Activated B cell treated with CpG ODN at 0.5 μM for 24 hours (primary cell): ENCODE results near the gene SLC13A4. TPM values are rescaled to one million over a fixed set of nuclear protein-coding genes. Genes with fewer than 3 reads are reported as not detected.

Source experiments
- ATAC-seq: fragments of 200-7000 bp; cut with Tn5 transposase; one replicate; pipeline ENCODE4 v1.10.0; 2021; ENCODE audit warnings: low read depth, mild to moderate bottlenecking, moderate library complexity
- CTCF ChIA-PET: fragments of 350-600 bp; sonication (Branson Sonifier 250); formaldehyde crosslinking; loops from one replicate; lab custom pipeline; 2021; ENCODE audit warnings: antibody characterized with exemption; lab: Charles Lee
- POLR2A ChIA-PET: fragments of 350-600 bp; sonication (Branson Sonifier 250); formaldehyde crosslinking; loops from one replicate; lab custom pipeline; 2021; ENCODE audit warnings: antibody characterized with exemption; lab: Charles Lee
- DNase-seq: peaks from one replicate; pipeline ENCODE4 v3.0.0; 2022
- H3K27ac Mint-ChIP-seq: one replicate; pipeline ENCODE4 v1.8.0; 2020; ENCODE audit warnings: mixed read lengths
- H3K27me3 Mint-ChIP-seq: one replicate; pipeline ENCODE4 v1.8.0; 2021; ENCODE audit warnings: mixed read lengths
- H3K36me3 Mint-ChIP-seq: one replicate; pipeline ENCODE4 v1.8.0; 2021; ENCODE audit warnings: low read depth, mixed read lengths
- H3K4me1 Mint-ChIP-seq: one replicate; pipeline ENCODE4 v1.8.0; 2021; ENCODE audit warnings: mixed read lengths
- H3K4me3 Mint-ChIP-seq: one replicate; pipeline ENCODE4 v1.8.0; 2020; ENCODE audit warnings: mild to moderate bottlenecking, mixed read lengths
- H3K9me3 Mint-ChIP-seq: one replicate; pipeline ENCODE4 v1.8.0; 2020; ENCODE audit warnings: mixed read lengths
- intact Hi-C: fragments of 100-400 bp; cut with micrococcal nuclease; formaldehyde crosslinking; loops from one replicate; pipeline ENCODE4 v1.15.1; 2024
- total RNA-seq: library from RNA; stranded (reverse); gene quantifications from 2 replicates; pipeline ENCODE4 v1.2.3, GENCODE V29; 2022
- TF ChIP-seq, protein P1 (sequence below): fragments of 200-600 bp; IDR thresholded peaks from one replicate; pipeline ENCODE4 v1.8.0; 2022; ENCODE audit warnings: antibody characterized with exemption, mild to moderate bottlenecking

SLC13A4 gene
- total RNA-seq, 1 donor from 2014 or later: not detected

DNA sequence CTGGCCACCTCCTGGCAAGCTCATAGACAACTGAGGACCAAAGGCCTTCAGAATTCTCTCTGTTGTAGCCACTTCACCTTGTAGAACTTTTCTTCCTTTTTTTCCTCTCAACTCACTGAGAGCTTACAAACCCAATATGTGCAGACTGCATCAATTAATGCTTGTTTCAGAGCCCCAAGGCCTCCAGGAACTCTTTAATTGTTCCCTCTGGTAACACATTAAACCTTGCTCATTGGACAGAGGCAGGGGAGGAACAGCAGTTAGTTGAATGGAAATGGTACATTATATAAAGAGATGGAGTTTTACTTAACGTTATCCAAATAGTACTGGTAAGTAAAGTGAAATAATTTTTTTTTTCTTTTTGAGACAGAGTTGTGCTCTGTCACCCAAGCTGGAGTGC lies 40.5 kb downstream of the SLC13A4 start:
- TF ChIP-seq, protein P1, sequence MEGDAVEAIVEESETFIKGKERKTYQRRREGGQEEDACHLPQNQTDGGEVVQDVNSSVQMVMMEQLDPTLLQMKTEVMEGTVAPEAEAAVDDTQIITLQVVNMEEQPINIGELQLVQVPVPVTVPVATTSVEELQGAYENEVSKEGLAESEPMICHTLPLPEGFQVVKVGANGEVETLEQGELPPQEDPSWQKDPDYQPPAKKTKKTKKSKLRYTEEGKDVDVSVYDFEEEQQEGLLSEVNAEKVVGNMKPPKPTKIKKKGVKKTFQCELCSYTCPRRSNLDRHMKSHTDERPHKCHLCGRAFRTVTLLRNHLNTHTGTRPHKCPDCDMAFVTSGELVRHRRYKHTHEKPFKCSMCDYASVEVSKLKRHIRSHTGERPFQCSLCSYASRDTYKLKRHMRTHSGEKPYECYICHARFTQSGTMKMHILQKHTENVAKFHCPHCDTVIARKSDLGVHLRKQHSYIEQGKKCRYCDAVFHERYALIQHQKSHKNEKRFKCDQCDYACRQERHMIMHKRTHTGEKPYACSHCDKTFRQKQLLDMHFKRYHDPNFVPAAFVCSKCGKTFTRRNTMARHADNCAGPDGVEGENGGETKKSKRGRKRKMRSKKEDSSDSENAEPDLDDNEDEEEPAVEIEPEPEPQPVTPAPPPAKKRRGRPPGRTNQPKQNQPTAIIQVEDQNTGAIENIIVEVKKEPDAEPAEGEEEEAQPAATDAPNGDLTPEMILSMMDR: no peak
- ChIA-PET CTCF (interaction anchor here (1.5 kb wide), 1 partner anchor 15 kb away, joined by 4 read pairs; no protein-coding TSS in a partner anchor), POLR2A (no interaction called here)
- Mint-ChIP-seq H3K27me3 (no peaks in the 10 kb centered on the region), H3K9me3 (no peaks in the 10 kb centered on the region), H3K4me1 (peaks cover 4% of the 10 kb centered on the region), H3K4me3 (no peak overlapping the region), H3K36me3 (peaks cover 23% of the 10 kb centered on the region), H3K27ac (no peak overlapping the region)
- DNase-seq: no peak
- no peak for ATAC-seq
- intact Hi-C loops: no loop called here

- TF ChIP-seq, protein P1: no peak
- H3K9me3 Mint-ChIP-seq: no peaks in the 10 kb centered on the region
- ATAC-seq (no peak), DNase-seq (no peak)
- CTCF ChIA-PET: no interaction called here
- H3K4me1 Mint-ChIP-seq: peaks cover 14% of the 10 kb centered on the region
- intact Hi-C loops: no loop called here
- H3K27me3 Mint-ChIP-seq: no peaks in the 10 kb centered on the region
- no peak overlapping the region for H3K4me3 Mint-ChIP-seq
- POLR2A ChIA-PET: no interaction called here
- H3K27ac Mint-ChIP-seq: no peak overlapping the region
- H3K36me3 Mint-ChIP-seq: peaks cover 24% of the 10 kb centered on the region
These were observed 42.5 kb downstream of the SLC13A4 start for GRCh38 chr7:135685306-135686084.

GRCh38 chr7:135684699-135685098 lies 43.3 kb downstream of the SLC13A4 start:
- Mint-ChIP-seq H3K27ac (no peak overlapping the region), H3K4me3 (no peak overlapping the region), H3K4me1 (peaks cover 14% of the 10 kb centered on the region), H3K27me3 (no peaks in the 10 kb centered on the region), H3K9me3 (no peaks in the 10 kb centered on the region), H3K36me3 (peaks cover 24% of the 10 kb centered on the region)
- no peak for ATAC-seq
- TF ChIP-seq, protein P1: no peak
- intact Hi-C loops: no loop called here
- ChIA-PET CTCF (no interaction called here), POLR2A (no interaction called here)
- DNase-seq: no peak

DNA sequence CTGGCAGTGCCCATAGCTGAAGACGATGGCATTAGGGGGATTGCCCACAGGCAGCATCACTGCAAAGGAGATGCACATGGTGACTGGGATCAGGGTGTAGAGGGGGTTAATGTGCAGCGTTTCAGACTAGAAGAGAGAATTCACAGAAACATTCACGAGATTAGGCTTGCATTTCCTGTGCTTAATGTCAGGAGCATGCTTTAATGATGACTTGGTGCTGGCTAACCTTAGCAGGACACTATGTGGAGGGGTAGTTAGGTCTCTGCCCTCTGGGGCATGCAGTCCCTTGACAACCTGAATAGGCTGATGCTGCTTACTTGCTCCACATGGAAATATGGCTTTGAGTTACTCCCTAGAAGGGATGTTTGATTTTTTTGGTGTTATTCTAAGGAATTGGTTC lies 43.9 kb downstream of the SLC13A4 start:
- H3K4me1 Mint-ChIP-seq: peaks cover 14% of the 10 kb centered on the region
- no peak for ATAC-seq
- peaks cover 25% of the 10 kb centered on the region for H3K36me3 Mint-ChIP-seq
- CTCF ChIA-PET: no interaction called here
- no peak overlapping the region for H3K4me3 Mint-ChIP-seq
- no peak for DNase-seq
- H3K27me3 Mint-ChIP-seq: no peaks in the 10 kb centered on the region
- no peaks in the 10 kb centered on the region for H3K9me3 Mint-ChIP-seq
- TF ChIP-seq, protein P1: no peak
- intact Hi-C loops: no loop called here
- POLR2A ChIA-PET: no interaction called here
- no peak overlapping the region for H3K27ac Mint-ChIP-seq

DNA sequence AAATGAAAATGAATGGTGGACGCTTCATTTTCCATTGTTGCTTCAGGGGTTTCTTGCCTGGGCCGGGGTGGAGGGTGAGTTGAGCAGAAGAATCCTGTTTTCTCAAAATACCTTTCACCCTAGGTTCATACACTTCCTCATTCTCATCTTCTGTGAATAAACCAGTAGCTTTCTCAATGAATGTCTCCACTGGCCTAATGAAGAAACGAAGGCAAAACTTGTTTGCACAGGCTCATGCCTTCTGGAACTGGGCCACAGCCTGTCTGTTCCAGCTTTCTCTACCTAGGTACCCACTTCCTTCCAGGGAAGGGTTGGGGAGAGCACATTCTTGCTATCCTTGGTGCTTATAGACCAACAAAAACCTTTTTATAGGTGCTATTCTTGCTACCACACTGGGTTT lies 44.4 kb downstream of the SLC13A4 start:
- Mint-ChIP-seq H3K4me3 (no peak overlapping the region), H3K27ac (no peak overlapping the region)
- CTCF ChIA-PET: no interaction called here

More for the DNA sequence above, 44.4 kb downstream of the SLC13A4 start:
- no peak for DNase-seq
- no peak for ATAC-seq
- intact Hi-C loops: no loop called here
- no peaks in the 10 kb centered on the region for H3K27me3 Mint-ChIP-seq
- H3K4me1 Mint-ChIP-seq: peaks cover 14% of the 10 kb centered on the region
- H3K9me3 Mint-ChIP-seq: no peaks in the 10 kb centered on the region
- peaks cover 31% of the 10 kb centered on the region for H3K36me3 Mint-ChIP-seq
- POLR2A ChIA-PET: no interaction called here
- TF ChIP-seq, protein P1: no peak
